GM21367 (cell line): ENCODE data around the gene DOK6.

Source experiments
- ATAC-seq: cut with Tn5 transposase; IDR thresholded peaks from one replicate; pipeline ENCODE4 v1.9.1; 2021; ENCODE audit not compliant: unreplicated experiment

DOK6 gene

DNA sequence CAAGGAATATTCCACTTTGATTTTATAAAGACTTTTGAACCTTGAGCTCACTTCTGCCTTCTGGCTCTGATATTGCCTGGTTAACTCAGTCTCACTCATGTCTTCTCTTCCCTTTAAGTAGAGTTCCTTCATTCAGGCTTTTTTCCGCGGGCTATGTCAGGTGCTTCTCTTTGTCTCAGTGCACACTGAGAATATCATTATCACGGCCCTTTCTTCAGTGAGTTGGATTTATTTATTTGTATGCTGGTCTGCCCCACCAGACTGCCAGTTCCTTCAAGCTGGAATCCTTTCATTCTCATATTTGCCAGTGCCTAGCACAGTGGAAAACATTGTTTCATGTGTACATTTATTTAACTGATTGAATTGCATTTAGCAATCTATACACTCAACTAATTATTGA, 136.5 kb downstream of the DOK6 start:
- ATAC-seq = no peak

DNA sequence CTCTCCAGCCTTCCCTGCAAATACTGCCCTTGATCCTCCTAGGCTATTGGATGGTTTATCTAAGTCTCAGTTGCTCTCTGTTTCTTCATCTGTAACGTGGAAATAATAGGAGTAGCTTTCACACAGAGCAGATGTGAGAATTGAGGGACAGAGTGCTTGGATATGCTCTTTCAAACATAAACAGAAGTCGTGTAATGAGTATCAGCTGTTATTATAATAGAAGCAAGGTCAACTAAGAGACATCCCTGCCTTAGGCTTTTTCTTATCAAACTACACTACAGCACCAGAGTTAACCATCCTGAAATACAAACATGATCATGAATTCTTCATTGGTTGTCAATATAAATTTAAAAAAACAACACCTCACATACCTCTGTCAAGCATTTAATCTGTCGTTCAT, 138.2 kb downstream of the DOK6 start:
- ATAC-seq = no peak

DNA sequence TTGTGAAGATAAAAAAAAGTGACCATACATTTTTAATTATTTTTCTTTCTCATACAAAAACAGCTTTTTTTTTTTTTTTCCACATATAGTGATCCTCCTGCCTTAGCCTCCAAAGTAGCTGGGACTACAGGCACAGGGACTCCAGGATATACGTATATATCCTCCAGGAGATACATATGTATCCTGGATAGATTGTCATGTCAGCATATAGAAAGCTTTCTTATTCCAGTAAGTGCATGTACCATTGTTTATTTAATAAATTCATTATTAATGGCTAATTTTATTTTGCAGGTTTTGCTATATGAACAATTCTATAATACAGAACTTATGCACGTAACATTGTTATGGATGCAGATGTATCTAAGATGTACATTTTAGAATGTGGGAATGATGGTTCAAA, 138.7 kb downstream of the DOK6 start:
- no peak for ATAC-seq

DNA sequence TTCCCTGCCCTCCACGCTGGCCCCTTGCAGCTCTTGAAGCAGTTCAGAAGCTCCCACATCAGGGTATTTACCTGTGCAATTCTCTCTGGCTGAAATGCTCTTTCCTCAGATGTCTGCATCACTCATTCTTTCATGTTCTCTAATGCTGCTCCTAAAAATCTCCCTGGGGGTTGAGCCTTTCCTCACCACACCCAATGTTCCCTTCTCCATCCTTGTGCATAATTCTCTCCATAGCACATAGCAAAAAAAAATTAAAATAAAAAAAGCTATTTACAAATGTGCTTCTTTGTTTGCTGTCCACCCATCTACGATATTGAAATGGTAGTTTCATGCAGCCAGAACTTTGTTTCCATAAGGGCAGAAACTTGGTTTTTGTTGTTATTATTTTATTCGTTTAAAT, 155.5 kb downstream of the DOK6 start:
- no peak for ATAC-seq

DNA sequence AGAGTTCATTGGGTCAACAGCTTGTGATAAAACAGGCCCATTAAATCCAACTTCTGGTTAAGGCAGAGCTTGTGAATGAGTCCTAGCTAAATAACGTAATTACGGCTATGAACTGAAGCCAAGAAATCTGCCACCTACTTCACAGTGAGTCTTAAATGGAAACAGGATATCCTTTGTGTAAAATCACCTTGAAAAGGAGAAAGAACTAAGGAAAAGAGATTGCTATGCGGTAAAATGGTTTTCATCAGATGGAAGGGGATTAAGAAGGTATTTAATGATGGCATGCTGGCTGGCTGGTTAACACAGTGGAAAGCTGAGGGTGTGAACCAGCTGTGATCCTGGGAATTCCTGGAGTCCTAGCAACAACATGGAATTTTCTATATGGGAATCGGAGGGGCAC, 156.6 kb downstream of the DOK6 start:
- no peak for ATAC-seq

DNA sequence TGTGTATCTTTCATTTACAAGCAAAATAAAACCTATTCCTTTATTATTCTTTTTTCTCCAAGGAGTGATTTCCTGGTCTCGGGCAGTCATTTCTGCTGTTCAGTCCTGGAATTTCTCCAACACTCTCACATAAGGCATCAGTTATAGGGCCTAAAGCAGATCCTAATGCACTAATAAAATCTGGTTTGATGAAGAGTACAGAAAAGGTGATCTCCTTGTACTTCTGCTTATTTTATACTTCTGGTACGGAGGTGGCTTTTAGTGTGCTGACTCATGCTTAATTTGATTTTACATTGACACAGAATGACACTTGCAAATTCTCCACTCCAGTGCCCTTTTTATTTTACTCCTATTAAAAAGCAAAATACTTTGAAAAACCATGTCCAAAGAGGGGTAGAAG, 157.4 kb downstream of the DOK6 start:
- ATAC-seq = no peak

DNA sequence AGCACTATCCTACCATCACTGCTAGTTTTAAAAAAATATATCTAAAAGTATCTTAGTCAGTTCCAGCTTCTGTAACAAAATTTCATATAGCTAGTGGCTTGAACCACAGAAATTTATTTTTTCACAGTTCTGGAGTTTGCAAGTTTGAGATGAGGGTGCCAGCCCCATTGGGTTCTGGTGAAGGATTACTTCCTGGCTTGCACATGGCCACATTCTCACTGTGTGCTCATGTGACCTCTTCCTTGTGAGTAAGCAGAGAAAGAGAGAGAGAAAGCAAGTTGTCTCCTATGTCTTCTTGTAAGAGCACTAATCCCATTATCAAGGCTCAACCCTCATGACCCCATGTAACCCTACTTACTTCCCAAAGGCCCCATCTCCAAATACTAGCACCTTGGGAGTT, 158.9 kb downstream of the DOK6 start:
- ATAC-seq = no peak

DNA sequence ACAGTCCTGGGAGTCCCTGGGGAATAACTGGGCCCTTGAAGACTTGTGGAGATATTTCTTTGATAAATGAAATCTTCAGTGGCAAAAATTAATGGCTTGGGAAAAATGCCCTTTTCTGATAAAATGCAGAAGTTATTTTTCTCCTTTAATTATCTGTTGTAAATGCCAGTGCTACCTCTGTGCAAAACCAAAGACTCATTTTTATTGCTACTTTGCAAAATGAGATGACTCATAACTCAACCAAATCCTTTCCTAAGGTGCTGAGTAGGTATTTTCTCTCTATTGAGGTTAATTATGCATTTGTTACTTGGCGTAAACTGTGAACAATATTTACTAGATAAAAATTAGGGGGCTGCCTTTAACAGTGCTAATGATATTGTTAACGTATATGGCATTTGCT, 163.9 kb downstream of the DOK6 start:
- ATAC-seq = no peak

DNA sequence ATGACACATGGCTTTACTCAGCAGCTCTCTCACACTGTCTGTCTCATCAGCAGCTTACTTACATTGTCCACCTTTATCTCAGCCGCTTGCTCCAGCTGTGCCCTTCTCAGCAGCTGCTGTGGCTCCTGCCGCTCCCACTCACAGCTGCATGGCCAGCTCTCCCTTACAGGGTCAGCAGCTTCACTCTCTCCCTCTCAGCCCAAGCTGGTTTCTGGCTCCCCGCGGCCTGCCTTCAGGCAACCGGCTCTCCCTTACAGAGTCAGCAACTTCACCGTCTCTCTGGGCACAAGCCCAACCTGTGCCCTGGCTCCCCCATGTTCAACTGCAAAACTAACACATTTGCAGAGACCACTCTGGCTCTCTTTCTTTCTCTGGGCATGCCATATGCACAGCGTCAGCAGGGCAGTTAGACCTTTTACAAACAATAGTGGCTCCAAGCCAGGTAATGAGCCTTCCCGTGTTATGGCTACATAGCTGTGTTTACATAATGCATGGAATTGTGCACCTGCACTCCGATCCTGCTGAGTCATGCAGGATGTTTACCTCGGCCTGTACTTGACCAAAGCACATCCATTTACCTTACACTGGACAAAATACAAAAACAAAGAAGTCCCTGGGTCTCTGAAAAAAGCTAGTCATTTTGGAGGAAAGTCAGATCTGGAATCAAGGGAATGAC, 167.3 kb downstream of the DOK6 start:
- no peak for ATAC-seq

DNA sequence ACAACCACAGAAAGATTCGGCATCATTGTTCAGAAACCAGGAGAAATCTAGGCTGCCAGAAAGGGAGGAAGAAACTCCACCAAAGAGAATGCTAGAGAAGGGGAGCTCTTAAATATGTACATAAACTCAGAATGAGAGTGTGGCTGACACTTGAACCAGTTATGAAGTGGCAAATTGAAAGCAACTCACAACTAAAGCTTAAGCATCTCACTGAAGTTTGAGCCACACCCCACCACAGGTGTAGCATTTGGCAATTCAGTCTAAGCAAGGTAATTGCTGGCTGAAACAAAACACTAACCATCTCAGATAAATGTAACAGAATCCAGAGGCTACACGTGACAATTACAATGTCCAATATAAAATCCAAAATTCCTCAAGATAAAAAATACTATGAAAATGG, 168.4 kb downstream of the DOK6 start:
- ATAC-seq = no peak

DNA sequence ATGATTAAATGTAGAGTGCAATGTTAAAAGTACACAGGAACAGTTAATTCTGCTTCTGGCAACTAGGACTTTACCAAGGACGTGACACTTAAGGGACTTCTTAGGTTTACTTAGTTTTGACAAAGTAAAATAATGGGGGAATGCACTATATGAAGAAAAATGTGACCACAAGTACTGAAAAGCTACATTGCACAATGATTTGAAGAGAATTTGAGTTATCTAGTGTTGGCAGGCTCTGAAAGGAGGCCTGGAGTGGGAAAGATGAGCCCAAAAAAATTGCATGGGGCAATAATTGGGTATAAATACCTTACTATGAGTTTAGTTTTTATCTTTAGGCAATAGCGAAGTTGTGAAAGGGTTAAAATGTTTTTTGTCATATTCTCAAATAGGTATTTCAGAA, 173.7 kb downstream of the DOK6 start:
- ATAC-seq = no peak

DNA sequence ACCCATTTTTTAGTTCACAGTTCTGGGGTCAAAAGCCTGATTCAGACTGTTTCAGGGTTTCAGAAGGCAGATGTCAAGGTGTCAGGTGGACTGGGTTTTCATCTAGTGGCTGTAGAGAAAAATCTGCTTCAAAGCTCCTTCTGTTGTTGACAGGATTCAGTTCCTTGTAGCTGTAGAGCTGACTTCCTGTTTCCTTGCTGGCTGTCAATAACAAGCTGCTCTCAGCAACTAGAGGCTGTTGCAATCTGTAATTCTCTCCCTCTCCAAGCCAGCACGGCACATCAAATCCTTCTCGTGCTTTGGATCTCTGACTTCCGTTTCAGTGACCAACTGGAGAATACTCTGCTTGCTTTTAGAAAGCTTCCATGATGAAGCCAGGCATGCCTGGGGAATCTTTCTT, 179.4 kb downstream of the DOK6 start:
- ATAC-seq = peak; percentile 96

DNA sequence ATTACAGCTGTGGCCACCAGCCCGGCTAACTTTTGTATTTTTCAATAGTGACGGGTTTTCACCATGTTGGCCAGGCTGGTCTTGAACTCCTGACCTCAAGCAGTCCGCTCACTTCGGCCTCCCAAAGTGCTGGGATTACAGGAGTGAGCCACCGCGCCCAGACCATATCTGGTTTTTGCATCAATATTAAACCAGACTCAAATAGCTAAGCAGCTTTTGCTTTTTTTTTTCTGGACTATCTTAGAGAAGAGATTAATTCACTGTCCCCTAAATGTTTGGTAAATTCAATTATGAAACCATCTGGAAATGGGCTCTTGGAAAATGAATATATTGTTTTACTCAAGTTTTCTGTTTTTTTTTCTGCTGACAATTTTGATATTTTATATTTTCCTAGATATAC, 183.7 kb downstream of the DOK6 start:
- no peak for ATAC-seq

DNA sequence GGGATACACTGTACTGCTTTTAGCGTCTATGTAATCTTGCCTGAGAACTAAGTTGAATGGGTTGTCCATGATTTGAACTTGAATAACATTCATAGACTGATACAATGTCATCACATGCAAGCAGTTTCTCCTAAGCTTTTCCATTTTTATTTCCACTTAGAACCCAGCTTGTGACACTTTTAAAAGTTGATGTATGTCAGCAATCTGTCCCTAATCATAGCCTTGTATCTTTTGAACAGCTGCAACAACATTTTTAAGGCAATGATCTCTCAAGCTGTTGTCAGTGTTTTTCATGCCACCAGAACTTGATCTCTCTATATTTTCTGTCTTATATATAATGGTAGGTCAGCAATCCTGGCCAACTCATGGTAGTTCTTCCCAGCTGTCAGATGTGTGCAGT, 185.0 kb downstream of the DOK6 start:
- no peak for ATAC-seq

DNA sequence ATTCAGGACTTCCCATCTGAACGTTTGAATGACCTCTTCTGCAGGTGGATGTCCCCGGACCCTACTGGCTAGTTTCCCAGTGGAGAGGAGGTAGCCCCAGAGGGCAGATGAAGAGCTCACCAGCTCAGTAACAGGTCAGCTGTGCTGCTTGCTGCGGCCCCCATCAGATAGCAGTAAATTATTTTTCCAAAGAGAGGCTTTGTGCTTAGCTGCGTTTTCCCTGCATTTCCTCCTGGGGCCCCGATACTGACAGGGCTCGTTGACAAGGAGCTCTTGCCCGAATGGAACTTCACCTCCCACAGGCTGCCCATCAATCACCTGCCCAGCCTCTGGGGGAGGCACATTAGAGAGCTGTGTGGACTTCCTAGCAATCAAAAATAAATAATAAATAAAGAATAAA, 185.8 kb downstream of the DOK6 start:
- ATAC-seq = no peak

DNA sequence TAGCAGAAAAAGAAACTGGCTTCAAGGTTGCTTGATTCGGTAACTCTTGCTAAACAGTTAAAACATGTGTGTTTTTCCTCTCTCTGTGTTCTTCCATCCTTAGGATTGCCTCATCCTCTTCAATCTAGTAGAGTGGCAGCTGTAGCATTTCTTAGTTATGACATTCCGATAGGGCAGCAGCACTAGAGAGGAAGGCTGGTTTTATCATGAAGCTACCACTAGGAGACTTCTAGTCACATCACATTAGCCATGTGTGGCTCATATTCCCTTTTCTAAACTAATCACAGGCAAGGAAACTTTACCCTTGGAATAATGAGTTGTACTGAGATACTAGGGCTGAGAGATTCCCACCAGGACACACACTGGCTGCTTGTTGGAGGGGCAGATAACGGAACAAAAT, 187.6 kb downstream of the DOK6 start:
- ATAC-seq = no peak

DNA sequence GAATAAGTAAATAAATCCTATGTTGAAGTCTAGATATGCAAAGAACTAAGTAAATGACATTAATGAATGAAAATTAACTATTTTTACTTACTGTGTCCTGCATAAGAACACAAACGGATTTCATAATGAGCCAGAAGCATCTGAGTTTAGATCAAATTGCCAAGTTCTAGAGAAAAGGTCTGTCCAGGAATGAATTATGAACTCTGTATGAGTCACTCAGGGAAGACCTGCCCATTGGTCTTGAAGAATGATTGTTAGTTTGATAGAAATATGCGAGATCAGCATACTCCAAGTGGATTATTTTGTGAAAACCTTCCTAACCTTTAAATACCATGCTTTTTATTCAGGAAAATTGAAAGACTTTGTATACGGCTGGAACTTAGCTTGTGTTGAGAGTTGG, 189.5 kb downstream of the DOK6 start:
- ATAC-seq = no peak

DNA sequence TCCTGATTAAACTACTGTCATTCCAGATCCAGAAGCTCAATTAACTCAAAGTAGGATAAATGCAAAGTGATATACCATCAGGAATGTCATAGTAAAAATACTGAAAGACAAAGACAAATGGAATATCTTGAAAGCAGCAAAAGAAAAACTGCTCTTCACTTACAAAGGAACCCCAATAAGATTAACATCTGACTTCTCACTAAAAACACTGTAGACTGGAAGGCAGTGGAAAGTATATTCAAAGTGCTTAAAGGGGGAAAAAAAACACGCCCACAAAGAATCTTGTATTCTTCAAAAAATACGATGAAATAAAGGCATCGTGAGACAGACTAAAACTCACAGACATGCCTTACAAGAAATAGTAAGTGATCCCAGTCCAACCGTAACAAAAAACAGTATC, 195.7 kb downstream of the DOK6 start:
- no peak for ATAC-seq

DNA sequence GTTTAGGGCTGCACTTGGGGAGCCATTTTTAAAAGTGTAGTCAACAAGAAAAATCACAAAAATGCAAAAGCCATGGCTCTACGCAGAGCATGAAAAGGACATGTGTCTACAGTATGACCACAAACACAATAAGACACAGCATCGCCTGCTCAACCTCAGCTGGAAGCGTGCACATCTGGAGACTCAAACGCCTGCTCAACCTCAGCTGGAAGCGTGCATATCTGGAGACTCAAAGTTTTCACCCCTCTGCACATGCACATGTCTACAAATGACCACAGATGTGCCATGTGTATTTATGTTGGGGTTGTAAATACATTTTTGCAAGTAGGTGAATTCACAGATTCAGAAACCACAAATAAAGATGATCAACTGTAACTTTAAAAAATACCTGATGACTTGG, 196.9 kb downstream of the DOK6 start:
- no peak for ATAC-seq

DNA sequence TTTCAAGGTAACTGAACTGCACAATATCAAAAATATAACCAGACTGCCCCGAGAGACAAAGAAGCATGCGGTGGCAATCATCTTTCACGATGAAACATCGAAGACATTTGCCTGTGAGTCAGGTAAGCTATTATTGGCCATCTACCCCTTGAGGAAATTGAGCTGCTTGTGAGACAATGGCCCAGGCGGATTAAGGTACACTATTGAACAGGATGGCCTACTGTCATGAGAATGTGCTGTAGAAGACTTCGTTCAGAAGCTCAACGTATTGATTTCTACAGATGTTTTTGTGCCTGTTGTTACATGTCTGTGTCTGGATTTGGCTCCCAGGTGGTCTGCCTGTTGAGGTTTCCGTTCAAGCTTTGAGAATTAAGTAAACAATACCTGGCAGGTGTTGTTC, 198.7 kb downstream of the DOK6 start:
- no peak for ATAC-seq

DNA sequence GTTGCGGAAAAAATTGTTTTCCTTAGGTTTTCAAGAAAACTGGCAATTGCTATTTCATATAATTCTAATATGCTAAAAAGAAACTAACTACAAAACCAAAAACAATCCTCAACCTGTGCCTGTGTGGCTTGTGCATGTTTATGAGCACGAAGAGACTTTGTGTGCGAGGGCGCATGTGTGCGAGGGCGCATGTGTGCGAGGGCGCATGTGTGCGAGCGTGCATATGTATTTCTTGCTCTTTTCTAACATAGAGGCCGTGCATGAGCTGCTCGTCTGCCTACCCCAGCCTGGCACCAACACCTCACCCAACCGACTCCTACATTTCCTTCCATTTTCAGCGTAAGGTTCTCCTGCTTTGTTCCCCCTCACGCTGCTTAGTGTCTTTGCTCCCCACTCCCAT, 211.6 kb downstream of the DOK6 start:
- no peak for ATAC-seq

DNA sequence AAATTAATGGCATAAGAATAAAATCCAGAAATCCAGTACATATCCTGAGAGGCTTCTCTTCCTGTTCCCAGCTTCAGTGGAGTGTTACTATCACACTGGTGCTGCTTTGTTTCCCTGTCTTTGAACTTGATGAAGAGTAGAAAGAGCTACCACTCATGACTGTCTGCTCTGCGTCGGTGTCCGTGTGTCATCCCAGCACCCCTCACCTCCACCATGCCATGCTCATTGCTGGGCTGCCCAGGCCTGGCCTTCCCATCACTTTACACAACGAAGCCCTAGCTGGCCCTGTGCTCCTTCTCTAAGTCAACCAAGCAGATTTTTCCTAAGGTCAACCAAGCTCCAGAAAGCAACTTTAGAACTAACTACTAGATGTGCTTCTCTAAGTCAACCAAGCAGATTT, 215.4 kb downstream of the DOK6 start:
- ATAC-seq = no peak

DNA sequence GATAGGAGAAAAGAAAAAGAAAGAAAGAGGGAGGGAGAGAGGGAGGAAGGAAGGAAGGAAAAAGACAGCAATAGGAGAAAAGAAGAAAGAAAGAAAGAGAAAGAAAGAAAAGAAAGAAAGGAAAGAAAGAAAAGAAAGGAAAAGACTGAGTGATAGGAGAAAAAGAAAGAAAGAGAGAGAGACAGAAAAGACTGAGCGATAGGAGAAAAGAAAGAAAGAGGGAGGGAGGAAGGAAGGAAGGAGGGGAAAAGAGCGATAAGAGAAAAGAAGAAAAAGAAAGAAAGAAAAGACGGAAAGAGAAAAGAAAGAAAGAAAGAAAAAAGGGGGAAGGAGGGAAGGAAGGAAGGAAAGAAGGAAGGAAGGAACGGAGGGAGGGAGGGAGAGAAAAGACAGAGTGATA, 216.7 kb downstream of the DOK6 start:
- ATAC-seq = no peak

DNA sequence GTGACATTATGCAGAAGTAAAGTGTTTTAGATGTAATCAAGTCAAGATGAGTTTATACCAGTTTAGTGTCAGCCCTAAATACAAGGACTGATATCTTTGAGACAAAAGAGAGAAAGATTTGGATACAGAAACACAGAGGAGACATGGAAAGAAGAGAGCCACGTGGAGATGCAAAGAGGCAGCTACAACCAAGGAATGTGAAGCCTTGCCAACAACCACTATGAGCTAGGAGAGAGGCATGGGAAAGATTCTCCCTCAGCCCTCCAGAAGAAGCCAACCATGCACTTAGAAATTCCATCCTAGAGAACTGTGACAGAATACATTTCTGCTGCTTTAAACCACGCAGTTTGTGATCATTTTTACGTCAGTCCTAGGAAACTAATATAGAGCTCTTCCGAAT, 217.2 kb downstream of the DOK6 start:
- no peak for ATAC-seq
